Brain microvascular endothelial cell (primary cell): ENCODE measurements around the gene PLEKHG2.
A peak's percentile ranks its signal among the peaks of the same experiment; 100 is the strongest.

ENCODE experiments used
- DNase-seq: peaks from one replicate; pipeline ENCODE4 v3.0.0-alpha.2; 2020
- H3K27ac ChIP-seq: fragments of 250-450 bp; sonication (Bioruptor Pico); 2 replicates; pipeline ENCODE4 v1.5.1; 2020; ENCODE audit warnings: mild to moderate bottlenecking, moderate library complexity
- H3K27me3 ChIP-seq: fragments of 250-450 bp; sonication (Bioruptor Pico); replicated peaks from 2 replicates; pipeline ENCODE4 v1.5.1; 2020; ENCODE audit warnings: mild to moderate bottlenecking
- H3K36me3 ChIP-seq: fragments of 250-450 bp; sonication (Bioruptor Pico); replicated peaks from 2 replicates; pipeline ENCODE4 v1.5.1; 2020; ENCODE audit warnings: mild to moderate bottlenecking
- H3K4me3 ChIP-seq: 2 replicates; pipeline ENCODE4 v1.5.1; 2011; ENCODE audit warnings: low read depth, mild to moderate bottlenecking, control low read depth, low read length, moderate library complexity
- in situ Hi-C: cut with HindIII; loops from 2 replicates; pipeline ENCODE4 v1.10.0; 2017; ENCODE audit warnings: low sequenced_read_pairs, low pct_ligation_motif_present
- TF ChIP-seq, protein P1 (sequence below): IDR thresholded peaks from 2 replicates; pipeline ENCODE4 v1.5.1; 2011; ENCODE audit warnings: low read depth, mild to moderate bottlenecking, moderate library complexity, low read length, control low read depth, inconsistent platforms; ENCODE audit errors: missing control alignments

The PLEKHG2 gene

DNA sequence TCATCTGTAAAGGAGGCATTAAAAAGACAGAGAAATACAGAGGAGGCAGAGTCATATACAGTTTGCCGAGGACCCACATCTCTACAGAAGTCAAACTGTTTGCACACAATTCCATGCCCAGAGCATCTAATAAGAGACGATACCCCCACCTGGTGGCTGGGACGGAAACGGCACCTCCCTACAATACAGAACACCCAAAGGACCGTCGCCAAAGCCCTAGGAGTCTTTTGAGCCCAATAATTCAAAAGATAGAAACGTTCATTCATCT, 703 bp upstream of the PLEKHG2 start:
- in situ Hi-C loops, result no loop called here
- peak overlapping the region; percentile 33 for H3K4me3 ChIP-seq
- peaks cover 18% of the 10 kb centered on the region for H3K36me3 ChIP-seq
- H3K27ac ChIP-seq, result peak overlapping the region; percentile 91
- TF ChIP-seq, protein P1, sequence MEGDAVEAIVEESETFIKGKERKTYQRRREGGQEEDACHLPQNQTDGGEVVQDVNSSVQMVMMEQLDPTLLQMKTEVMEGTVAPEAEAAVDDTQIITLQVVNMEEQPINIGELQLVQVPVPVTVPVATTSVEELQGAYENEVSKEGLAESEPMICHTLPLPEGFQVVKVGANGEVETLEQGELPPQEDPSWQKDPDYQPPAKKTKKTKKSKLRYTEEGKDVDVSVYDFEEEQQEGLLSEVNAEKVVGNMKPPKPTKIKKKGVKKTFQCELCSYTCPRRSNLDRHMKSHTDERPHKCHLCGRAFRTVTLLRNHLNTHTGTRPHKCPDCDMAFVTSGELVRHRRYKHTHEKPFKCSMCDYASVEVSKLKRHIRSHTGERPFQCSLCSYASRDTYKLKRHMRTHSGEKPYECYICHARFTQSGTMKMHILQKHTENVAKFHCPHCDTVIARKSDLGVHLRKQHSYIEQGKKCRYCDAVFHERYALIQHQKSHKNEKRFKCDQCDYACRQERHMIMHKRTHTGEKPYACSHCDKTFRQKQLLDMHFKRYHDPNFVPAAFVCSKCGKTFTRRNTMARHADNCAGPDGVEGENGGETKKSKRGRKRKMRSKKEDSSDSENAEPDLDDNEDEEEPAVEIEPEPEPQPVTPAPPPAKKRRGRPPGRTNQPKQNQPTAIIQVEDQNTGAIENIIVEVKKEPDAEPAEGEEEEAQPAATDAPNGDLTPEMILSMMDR, result peak; percentile 92
- peak; percentile 96 for DNase-seq
- no peaks in the 10 kb centered on the region for H3K27me3 ChIP-seq

DNA sequence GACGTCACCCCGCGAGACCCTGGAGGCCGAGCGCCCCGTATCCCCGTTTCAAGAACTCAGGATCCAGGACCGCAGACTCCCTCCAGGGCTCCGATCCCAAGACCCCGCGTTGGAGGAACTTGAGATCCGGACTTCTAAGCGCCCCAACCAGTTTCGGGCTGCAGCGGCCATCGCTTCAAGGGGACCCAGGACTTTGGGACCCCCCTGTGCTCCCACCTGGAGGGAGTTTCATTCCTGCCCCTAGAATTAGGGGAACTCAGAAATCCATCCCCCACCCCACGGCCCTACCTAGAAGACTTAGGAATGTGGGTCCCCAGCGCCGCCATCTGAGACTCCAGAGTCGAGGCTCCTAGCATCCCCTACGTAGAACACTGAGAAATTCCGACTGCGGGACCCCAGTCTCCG, 400 bp downstream of the PLEKHG2 start:
- TF ChIP-seq, protein P1, result no peak
- H3K27ac ChIP-seq, result peak overlapping the region; percentile 94
- peak overlapping the region; percentile 91 for H3K4me3 ChIP-seq
- in situ Hi-C loops, result no loop called here
- H3K36me3 ChIP-seq, result peaks cover 26% of the 10 kb centered on the region
- H3K27me3 ChIP-seq, result no peaks in the 10 kb centered on the region
- DNase-seq, result no peak

DNA sequence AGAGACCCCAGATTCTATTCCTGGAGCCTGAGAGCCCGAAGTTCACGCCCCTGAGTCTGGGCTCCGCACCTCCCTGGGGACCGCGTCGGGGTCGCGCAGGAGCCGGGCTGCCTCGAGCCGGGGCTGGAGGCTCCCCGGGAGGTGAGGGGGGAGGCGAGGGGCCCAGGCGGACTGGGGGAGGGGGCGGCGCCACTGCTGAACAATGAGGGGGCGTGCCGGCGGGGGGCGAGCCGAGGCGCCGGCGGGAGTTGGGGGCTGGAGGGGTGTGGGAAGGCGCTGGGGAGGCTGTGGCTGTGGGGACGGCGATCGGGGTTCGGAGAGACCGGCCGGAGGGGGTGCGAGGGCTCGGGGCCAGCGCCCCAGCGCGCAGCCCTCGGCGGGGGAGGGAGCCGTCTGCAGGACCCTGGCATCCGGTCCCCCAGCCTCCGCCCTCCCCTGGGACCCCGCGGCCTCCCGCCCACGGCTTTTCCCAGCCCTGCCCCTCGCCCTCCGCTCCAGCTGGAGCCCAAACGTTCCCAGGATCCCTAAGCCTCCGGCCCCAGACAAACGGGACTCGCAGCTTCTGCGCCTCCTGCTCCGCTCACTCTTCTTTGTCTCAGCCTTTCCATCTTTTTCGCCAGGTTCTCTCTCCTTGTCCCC, 922 bp downstream of the PLEKHG2 start:
- in situ Hi-C loops, result no loop called here
- peak overlapping the region; percentile 94 for H3K27ac ChIP-seq
- H3K27me3 ChIP-seq, result no peaks in the 10 kb centered on the region
- H3K36me3 ChIP-seq, result peaks cover 26% of the 10 kb centered on the region
- peak overlapping the region; percentile 91 for H3K4me3 ChIP-seq
- TF ChIP-seq, protein P1, result no peak
- no peak for DNase-seq

DNA sequence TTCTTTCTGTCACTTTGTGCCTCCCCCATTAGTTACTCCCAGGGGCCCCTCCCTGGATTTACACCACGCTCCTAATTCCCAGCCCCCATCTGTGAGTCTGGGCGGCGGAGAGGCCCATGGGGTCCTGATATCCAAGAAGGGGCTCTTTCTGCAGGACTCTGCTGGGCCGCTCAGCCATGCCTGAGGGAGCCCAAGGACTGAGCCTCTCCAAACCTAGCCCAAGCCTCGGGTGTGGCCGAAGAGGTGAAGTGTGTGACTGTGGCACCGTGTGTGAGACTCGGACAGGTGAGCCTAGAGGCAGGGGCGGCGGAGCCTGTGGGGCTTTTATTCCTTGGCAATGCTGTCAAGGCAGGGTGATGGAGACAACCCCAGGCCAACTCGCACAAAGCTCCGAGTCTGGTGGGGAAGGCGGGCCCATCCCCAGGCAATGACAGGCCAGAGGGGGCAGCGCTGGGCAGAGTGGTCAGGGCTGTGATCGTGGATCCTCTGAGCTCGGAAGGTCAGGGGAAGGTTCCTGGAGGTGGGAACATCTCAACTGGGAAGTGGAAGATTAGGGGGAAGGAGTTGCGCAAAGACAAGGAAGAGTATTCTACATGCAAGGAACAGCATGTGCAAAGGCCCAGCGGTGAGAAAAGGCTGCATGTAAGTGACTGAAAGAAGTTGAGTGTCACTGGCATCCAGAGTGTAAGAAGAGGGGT, 1.6 kb downstream of the PLEKHG2 start:
- peaks cover 29% of the 10 kb centered on the region for H3K36me3 ChIP-seq
- TF ChIP-seq, protein P1, result peak; percentile 50
- in situ Hi-C loops, result no loop called here
- no peaks in the 10 kb centered on the region for H3K27me3 ChIP-seq
- DNase-seq, result no peak
- H3K27ac ChIP-seq, result peak overlapping the region; percentile 94
- peak overlapping the region; percentile 91 for H3K4me3 ChIP-seq

DNA sequence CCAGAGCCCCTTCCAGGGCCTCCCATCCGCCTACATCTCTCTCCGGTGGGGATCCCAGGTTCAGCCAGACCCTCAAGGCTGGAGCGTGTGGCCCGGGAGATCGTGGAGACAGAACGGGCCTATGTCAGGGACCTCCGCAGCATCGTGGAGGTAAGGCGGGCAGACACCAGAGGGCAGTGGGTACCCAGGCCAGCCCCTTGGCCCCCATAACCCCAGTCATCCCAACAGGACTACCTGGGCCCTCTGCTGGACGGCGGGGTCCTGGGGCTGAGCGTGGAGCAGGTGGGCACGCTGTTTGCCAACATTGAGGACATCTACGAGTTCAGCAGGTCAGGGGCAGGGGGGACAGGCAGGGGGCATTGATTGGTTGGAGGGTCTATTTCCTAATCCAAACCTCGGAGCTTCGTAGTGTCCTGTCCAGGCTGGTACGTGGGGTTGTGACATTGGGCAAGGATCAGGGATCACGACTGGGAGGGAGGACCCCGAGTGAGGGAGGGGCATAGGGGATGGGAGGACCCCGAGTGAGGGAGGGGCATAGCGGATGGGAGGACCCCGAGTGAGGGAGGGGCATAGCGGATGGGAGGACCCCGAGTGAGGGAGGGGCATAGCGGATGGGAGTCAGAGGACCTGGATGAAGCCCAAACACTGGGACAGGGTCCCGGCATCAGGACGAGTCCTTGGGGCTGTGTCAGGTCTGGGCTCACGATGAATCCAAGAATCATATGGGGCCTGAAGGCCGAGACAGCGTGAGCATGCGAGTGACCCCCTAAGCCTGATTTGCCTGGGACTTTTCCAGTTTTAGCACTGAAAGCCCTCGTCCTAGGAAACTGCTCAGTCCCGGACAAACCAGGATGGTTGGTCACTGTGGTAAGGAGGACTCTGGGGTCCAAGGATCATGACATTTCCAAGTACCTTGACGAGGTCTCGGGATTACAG, 2.9 kb downstream of the PLEKHG2 start:
- peaks cover 43% of the 10 kb centered on the region for H3K36me3 ChIP-seq
- H3K27ac ChIP-seq, result no peak overlapping the region
- in situ Hi-C loops, result no loop called here
- no peaks in the 10 kb centered on the region for H3K27me3 ChIP-seq
- no peak for DNase-seq
- TF ChIP-seq, protein P1, result peak; percentile 32
- peak overlapping the region; percentile 91 for H3K4me3 ChIP-seq
